CD4-positive, alpha-beta T cell treated with Interferon gamma for 1 hour (primary cell): ENCODE results near the gene AGT.
"Not testable (repeated sequence)": the region's sequence is repeated elsewhere in the genome, so short reads cannot be mapped to it uniquely, and the experiment has no call there.

Experiments used
- DNase-seq: peaks from one replicate; pipeline ENCODE4 v3.0.0-alpha.2; 2020

Gene AGT

DNA sequence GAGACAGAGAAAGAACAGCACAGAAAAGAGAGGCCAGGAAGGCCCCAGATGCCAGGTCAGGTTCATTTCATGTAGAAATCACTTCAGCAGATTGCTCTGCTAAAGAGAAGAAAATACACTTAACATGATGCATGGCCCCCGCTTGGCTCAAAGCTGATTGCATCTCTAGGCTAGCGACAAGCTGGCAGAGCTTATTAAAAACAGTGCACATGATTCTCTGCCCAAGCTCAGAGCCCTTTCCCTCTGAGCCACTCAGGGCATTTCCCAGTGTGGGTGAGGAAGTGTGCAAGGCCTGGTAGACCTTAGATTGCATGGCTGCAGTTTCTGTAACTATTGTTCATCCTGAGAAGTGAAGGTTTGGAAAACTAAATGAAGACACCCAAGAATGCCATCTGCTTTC lies 30.0 kb upstream of the AGT start:
- DNase-seq, result no peak

DNA sequence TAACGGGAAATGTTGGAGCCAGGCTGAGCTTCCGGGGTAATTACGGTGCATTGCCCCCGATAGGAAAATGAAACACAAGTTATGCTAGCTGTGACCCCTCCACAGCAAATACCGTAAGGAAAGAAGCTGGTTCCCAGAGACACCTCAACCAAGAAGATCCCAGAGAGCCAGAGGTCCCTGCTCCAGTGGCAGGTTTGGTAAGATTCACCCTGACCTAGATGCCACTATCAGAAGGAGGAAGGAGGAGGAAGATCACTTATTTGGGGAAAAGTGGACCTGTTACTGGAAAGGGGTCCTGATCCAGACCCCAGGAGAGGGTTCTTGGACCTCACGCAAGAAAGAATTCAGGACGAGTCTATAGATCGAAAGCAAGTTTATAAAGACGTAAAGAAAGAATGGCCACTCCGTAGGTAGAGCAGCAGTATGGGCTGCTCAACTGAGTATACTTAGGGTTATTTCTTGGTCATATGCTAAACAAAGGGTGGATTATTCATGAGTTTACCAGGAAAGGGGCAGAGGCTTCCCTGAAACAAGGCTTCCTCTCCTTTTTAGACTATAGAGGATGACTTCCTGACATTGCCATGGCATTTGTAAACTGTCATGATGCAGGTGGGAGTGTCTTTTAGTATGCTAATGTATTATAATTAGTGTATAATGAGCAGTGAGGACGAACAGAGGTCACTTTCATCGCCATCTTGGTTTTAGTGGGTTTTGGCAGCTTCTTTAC lies 25.8 kb upstream of the AGT start:
- DNase-seq, result no peak

GRCh38 chr1:230737622-230738262 lies 23.8 kb upstream of the AGT start:
- DNase-seq, result no peak

GRCh38 chr1:230735447-230735846 lies 21.5 kb upstream of the AGT start:
- no peak for DNase-seq

DNA sequence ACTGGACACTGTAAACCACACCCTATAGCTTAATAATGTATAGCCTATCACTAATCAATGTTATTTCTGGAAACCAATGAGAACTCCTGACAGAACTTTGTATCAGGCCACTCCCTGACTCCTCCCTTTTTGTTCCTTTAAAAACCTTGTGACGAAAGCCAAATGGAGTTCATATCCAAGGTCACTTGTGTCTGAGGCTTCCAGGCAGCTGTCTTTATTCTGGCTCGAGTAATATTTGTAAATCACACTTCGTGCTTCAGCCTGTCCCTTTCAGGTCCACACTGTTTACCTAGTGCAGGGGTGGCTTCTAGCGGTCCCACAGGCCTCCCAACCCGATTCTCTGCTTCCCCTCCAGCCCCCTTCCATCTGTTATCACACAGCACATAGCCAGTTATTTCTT lies 17.1 kb upstream of the AGT start:
- DNase-seq, result no peak

DNA sequence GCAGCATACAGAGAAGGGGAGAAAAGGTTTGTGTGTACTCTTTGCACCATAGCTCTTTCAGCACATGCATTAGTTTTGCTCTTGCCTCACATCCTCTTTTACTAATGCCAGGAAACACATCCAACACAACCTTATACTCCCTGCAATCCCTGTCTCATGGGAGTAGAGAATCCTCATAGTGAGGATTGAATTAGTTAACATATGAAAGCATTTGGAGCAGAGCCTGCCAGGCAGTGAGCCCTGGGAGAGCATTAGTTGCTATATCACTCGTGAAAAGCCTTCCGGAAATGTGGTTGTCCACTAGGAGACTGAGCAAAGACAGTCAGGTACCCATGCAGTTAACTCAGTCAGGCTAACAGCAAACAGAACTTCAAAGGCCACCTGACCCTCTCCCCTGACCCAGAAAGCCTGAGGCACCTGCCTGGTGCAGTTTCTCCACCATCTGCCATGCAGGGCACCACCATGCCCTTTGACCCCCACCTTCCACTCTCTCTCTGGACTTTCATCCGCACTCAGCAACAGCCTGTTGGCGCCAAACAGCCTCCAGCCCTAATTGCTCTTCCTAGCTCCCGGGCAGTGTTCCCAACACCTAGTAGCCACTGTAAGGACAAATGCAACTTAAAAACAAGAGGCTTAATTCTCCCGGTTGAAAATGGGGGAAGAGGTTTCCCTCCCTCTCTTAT lies 14.9 kb upstream of the AGT start:
- DNase-seq, result no peak

DNA sequence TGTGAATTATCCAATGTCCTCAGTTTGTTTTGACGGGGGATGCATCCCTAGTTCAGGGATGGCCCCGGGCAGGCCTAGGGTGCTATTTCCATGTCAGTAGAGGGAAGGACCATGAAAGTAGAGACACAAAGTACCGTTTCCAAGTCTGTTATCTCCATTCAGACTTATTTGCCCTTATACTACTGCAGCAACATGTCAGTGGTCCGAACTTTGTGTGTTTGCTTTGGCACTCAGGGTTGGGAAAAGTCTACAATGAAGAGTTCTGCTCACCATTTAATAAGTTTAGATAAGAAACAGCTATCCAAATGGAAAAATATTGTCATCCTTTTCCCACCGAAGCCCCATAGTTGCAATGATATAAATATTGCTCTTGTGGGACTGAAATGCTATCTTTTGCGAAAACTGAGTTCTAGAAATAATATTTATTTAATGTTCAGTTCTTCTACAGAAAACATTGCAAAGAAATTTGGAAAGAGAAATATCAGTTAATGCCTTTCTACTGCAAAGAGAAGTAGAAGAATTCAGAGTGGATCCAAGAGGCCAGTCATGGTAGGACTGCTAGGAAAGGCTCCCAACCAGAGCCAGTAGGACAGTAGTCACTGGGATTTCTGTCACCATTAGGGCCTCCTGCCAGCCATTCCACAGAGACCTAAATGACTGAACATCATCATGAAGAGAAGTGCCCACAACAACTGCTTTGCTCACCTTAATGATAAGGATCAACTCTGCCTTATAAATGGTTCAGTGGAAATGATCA lies 11.5 kb upstream of the AGT start:
- DNase-seq, result no peak

- DNase-seq, result not testable (repeated sequence)
These were observed 8.1 kb upstream of the AGT start for GRCh38 chr1:230721849-230722522.

- DNase-seq, result no peak
These were observed 3.3 kb upstream of the AGT start for GRCh38 chr1:230717251-230717650.

DNA sequence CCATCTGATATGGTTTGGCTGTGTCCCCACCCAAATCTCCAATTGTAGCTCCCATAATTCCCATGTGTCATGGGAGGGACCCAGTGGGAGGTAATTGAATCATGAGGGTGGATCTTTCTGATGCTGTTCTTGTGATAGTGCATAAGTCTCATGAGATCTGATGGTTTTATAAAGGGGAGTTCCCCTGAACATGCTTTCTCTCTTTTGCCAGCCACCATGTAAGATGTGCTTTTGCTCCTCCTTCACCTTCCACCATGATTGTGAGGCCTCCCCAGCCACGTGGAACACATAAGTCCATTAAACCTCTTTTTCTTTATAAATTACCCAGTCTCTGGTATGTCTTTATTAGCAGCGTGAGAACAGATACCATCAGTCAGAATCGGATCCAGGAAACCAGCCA lies 2.5 kb upstream of the AGT start:
- not testable (repeated sequence) for DNase-seq

GRCh38 chr1:230715510-230715909 lies 1.6 kb upstream of the AGT start:
- DNase-seq, result no peak

- no peak for DNase-seq
These were observed 391 bp downstream of the AGT start for GRCh38 chr1:230713547-230713914.

DNA sequence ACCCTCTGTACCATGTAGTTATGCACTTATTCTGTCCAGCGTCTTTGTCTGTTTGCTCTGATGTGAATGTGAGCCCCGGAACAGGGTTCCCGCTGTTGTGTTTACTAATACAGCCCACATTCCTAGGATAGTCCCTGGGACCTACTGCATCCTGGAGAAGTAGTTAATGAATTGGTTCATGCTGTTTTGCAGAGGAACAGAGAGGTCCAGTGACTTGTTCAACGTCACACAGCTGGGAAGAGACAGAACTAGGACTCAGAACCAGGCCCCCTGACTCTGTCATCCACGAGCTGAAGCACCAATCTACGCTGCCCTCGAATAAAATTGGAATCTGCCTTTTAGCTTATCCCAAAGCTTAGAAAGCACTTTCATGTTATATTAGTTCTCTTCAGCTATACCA lies 784 bp downstream of the AGT start:
- no peak for DNase-seq

DNA sequence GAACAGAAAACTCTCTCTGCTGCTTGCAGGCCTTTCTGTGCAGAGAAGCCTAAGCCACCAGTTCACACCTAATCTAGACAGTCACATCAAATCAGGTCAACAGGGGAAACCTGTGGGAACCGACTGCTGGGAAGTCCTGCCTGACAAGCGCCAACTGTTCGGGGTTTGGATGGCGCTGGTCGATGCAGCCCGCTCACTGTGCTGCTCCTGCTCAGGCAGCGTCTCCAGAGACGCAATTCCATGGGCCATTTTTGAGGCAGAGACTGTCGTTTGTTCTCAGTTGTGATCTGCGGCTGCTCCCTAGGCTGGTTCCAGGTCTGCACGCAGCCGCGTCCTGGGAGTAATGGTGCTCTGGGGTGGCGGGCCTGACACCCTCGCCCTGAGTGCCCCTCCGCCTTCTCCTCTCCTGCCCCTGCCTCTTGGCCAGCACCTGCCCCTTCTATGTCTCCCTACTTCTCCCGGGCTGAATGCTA lies 1.4 kb downstream of the AGT start:
- DNase-seq, result no peak

GRCh38 chr1:230711245-230711644 lies 2.7 kb downstream of the AGT start:
- DNase-seq, result no peak

GRCh38 chr1:230710543-230710904 lies 3.4 kb downstream of the AGT start:
- DNase-seq, result no peak

DNA sequence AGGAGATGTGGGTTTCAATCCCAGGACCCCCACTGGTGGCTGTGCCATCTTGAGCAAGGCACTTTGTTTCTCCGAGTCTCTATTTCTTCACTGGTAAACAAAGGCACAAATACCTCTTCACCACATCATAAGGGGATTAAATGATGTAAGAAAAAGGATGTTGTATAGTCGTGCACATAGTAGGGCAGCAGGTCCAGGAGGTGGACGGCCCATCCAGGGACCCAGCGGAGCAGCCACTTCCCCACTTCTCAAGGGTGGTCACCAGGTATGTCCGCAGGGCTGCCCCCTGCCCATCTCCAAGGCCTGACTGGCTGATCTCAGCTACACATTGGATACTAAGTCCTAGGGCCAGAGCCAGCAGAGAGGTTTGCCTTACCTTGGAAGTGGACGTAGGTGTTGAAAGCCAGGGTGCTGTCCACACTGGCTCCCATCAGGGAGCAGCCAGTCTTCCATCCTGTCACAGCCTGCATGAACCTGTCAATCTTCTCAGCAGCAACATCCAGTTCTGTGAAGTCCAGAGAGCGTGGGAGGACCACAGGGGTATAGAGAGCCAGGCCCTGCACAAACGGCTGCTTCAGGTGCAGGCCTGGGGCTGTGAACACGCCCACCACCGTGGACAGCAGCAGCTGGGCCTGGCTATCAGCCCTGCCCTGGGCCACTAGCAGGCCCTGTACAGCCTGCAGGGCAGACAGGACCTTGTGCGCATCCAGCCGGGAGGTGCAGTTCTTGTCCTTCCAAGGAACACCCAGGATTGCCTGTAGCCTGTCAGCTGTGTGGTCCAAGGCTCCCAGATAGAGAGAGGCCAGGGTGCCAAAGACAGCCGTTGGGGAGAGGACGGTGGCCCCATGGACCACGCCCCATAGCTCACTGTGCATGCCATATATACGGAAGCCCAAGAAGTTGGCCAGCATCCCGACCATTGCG lies 4.0 kb downstream of the AGT start:
- no peak for DNase-seq

DNA sequence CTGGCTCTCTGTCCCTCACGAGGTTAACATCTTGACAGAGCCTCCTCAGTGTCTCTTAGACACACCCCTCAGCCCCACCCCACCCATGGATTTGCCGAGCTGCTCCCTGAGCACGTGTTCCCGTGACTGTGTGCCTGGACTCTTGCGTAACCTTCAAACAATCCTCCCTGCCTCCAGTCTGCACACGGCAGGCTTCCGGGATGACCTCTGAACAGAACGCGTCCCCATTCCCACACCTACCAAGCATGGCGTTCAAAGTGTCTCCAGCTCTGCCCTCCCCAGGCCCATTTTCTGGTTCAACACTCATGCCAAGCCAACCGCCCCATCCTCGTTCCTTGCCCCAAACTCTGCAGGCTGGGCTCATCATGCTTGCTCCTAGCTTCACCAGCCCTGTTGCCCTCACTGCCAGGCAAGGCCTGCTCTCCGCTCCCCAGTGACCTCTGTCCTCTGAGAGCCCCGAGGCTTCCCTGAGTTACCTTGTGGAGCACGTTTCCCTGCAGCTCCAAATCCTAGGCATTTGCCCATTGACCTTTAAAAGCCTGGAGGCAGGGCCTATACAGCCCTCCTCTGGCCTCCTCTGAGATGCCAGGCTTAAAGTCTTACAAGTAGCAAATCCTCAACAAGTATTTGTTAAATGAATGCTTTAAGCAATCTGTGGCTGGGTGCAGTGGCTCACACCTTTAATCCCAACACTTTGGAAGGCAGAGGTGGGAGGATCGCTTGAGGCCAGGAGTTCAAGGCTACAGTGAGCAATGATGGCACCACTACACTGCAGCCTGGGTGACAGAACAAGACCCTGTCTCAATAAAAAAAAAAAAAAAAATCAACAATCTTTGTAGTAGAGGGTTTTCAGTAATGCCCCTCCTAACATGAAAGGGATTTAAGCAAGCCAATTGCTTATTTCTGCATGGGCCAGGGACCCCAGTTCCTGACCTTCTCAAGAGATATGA lies 5.0 kb downstream of the AGT start:
- DNase-seq, result no peak

- DNase-seq, result no peak
These were observed 5.9 kb downstream of the AGT start for GRCh38 chr1:230707732-230708630.
